Measurements from ENCODE around the gene ARSD.
"Not testable (repeated sequence)": the region's sequence is repeated elsewhere in the genome, so short reads cannot be mapped to it uniquely, and the experiment has no call there.

ARSD gene

DNA sequence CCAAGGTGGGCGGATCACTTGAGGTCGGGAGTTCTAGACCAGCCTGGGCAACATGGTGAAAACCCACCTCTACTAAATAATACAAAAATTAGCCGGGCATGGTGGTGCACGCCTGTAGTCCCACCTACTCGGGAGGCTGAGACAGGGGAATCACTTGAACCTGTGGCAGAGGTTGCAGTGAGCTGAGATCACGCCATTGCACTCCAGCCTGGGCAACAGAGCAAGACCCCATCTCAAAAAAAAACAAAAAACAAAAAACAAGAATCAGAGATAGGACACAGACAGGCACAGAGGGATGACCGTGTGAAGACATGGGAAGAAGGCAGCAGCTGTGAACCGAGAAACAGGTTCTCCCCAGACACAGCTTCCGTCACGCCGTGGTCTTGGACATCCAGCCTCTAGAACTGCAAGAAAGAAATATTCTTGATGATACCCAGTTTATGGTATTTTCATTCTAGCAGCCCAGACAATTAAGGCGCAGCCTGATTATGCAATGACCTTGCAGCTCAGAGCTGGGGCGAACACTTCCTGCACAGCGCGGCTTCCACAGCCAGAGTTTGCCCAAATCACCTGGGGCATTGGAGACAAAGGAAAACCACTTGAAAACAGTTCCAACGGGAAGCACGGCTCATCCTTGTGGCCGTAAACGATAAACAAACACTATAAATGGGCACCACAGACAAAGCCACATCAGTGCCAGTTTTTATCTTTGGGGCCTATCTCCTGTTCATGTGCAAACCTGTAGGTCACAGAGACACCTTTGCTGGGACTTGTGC is 4.2 kb upstream of the ARSD start:
- no peak for DNase-seq

DNA sequence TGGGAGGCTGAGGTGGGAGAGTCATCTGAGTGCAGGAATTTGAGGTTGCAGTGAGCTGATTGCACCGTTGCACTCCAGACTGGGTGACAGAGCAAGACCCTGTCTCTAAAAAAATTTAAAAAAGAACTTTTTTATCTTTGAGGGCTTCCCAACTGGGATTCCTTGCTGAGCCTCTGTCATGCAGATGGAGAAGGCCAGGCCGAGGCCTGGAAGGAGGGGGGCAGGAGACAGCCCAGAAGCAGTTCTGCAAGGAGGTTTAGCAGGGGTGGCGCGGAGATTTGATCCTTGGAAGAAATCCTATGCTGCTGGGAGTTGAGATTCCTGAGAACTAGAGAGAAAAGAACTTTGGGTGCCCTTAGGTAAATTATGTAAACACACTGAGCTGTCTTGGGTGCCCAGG is 2.5 kb upstream of the ARSD start:
- no peak for DNase-seq

DNA sequence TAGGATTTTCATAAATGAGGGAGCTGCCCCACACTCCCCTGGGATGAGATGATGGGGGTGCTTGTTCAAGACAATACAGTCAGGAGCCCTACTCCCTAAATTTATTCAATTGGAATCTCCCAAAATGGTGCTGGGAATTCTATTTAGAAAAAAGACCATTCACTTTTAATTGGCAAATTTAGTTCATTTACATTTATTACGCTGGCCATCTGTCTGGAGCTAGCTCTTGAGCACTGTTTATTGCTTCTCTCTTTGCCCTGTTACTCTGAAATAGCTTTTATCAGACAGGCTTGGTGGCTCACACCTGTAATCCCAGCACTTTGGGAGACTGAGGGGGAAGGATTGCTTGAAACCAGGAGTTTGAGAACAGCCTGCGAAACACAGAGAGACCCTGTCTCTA is 2.0 kb upstream of the ARSD start:
- no peak for DNase-seq

DNA sequence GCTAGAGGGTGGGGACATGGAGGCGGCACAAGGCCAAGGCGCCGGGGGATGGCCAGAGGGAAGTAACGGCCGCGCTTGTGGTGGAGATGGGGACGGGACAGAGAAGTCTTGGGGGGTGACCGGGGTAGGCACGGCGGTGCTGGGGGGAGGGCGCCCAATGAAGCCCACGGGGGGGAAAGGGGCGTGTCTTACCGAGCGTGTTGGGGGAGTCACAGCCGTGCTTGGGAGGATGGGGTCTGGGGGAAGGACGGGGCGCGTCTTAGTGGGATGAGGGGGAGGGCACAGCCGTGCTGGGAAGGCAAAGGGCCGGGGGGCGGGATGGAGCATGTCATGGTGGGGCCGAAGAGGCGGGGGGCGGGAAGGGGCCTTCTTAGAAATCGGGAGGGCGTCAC is 952 bp downstream of the ARSD start:
- DNase-seq: no peak

DNA sequence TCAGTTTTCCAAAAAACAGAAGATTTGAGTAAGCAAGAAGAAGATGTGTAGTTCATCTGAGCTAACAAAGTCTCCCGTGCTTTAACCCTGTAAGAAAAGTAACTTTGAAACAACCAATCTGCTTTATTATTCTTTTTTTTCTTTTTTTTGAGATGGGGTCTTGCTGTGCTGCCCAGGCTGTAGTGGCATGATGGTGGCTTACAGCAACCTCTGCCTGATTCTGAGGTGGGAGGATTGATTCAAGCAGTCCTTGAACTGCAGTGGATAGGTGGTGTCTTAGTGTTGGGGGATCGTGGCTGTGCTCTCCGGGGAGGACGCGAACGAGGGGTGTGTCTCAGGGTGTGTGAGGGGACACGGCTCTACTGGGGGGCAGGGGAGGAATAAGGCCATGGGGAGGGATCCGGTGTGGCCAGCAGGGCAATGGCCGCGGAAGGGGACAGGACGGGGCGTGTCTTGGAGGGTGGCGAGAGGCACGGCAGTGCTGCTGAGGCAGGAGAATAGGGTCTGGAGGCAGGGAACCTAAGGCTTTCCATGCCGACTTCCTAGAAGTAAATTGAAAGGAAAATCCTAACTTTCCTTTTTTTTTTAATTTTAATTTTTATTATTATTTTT is 2.4 kb downstream of the ARSD start:
- no peak for DNase-seq

DNA sequence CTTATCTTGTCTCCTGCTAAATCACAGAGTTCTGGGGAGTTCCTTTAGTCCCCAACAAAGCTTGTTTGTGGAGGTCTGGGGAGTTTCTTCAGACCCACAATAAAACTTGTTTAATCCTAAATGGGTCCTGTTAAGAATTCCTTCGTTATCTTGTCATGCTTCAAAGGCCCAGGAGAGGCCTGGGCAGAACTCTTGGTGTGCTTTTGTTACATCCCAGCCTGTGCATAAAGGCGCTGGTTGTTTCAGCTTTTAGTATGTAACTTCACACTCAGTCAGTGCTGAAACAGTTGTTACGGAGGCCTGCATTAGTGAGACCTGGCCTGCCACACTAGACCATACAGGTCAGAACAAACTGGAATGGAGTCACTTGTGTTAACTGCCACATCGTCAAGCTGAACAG is 2.9 kb downstream of the ARSD start:
- DNase-seq: not testable (repeated sequence)

DNA sequence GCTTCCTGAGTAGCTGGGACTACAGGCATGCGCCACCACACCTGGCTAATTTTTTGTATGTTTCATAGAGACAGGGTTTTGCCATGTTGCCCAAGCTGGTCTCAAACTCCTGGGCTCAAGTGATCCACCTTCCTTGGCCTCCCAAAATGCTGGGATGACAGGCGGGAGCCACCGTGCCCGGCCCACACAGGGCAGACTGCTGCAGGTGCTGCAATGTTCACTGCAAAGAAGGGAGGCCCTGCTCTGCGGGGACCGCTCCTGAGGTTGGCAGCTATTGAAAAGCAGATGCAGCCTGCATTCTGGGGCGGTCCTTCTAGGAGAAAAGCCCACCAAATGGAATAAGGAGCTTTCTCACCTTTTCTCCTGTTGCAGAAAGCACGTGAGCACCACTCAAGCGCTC is 5.0 kb downstream of the ARSD start:
- DNase-seq: no peak

DNA sequence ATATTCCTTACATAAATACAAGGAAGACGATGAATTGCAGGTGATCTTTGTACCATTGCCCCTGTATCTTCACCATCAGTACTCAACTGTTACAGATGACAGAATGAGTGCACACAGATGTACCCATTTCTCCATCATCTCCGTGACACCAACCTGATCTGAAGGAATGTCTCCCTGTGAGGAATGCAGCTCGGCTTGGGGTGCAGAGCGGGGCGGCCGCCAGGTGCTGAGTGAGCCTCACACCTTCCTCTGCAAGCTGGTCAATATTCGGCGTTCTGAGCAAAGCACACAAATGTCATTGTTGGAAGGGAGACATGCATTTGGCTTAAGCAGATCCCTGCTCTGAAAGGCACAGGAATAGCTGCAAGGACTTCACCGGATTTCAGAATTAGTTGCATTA is 7.4 kb downstream of the ARSD start:
- DNase-seq: no peak

DNA sequence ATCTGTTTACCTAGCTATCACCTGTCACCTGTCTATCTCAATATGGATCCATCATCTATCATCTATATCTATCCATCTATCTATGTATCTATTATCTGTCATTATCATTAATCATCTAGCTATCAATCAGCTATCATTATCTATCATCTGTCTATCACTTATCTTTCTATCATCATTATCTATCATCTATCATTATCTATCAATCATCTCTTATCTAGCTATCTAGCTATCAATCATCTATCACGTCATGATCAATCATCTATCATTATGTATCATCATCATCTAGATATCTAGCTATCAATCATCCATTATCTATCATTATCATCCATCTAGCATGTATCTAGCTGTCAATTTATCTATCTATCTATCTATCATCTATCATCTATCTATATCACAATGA is 7.9 kb downstream of the ARSD start:
- DNase-seq: no peak

DNA sequence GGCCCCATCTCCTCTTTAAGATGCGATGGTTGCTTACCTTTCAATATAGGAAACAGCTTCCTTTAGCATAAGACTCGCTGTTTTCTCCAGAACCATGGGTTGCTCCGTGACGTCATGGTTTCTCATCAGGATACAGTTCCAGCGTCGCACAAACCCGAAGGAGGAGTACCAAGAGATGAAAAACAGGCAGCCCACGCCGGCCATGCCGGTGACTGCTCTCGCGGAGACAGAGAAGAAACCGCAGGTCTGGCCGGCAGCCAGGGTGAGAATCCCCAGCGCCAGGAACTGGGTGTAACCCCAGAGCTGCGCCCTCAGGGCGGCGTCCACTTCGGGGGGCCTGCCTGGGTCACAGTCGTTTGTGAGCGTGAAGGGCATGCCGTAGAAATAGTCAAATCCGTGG is 11.4 kb downstream of the ARSD start:
- no peak for DNase-seq

DNA sequence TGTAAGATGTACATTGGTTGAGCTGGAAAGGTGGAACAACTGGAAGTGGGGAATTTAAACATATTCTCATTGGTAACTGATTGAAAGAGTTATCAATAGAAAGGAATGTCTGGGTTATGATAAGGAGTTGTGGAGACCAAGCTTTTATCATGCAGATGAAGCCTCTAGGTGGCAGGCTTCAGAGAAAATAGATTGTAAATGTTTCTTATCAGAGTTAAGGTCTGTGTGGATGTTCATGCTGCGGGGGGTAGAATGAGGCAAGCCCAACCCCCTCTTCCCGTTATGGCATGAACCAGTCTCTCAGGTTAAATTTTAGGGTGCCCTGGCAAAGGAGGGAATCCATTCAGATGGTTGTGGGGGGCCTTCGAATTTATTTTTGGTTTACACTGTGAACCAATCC is 16.0 kb downstream of the ARSD start:
- no peak for DNase-seq

DNA sequence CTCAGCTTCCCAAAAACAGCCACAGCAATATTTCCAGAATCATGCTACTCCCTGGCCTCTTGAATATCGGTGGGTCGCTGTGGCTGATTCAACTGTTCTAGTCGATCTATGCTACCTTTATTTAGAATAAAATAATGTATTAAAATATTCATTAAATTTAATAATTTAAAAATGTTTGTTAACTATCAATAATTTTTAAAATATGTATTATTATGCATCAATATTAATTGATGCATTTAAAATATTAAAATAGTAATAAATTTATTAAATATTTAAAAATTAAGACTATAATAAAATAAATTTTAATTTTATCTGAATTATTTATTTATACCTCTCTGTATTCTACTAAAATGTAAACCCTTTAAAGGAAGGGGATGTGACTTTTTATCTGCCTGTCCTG is 19.0 kb downstream of the ARSD start:
- DNase-seq: no peak

DNA sequence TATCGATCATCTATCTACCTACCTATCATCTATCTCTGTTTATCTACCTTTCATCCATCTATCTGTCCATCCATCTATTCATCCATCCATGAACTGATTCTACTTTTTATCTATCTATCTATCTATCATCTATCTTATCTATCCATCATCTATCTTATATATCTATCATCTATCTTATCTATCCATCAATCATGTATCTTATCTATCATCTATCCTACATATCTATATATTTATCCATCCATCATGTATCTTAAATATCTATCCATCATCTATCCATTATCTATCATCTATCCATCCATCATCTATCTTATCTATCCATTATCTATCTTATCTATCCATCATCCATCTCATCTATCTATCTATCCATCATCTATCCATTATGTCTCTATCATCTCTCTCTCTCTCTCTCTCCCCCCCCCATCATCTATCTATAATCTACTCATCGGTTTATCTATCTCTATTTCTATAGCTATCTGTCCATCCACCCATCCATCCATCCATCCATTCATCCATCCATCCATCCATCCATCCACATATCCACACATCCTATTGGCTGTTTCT is 20.9 kb downstream of the ARSD start:
- DNase-seq: no peak

DNA sequence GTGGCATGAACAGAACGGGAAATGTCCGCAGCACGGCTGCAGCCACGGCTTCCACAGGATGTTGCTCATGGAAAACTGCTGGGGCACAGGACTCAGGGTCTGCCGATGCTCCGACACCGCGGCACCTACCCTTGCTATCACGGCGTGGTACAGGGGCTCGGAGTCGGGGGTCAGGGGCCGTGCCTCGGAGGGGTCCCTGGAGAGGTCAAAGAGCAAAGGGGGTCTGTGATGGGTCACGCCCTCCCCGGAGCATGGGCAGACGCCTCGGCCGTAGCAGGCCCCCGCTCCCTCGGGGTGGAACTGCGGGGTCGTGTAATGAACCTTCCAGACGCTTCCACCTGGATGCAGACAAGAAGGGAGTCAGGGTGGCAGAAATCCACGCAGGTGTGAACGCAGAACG is 21.8 kb downstream of the ARSD start:
- no peak for DNase-seq

DNA sequence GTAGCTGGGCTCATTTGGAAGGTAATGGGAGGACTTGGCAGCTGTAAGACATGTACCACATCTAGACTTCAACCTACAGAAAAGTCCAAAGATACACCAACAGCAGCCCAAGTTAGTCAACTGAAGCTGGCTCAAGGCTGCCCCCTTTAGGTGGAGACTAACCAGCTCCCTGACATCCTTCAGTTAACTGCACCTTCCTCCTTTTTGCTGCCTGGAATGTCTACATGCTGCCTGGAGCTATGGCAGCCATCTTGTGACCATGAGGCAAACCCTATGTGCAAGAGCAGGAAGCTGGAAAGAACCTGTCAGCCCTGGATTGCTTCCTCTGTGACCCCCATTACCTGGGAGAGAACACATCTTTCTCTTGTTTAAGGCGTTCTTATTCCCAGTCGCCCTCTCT is 25.8 kb downstream of the ARSD start:
- no peak for DNase-seq

DNA sequence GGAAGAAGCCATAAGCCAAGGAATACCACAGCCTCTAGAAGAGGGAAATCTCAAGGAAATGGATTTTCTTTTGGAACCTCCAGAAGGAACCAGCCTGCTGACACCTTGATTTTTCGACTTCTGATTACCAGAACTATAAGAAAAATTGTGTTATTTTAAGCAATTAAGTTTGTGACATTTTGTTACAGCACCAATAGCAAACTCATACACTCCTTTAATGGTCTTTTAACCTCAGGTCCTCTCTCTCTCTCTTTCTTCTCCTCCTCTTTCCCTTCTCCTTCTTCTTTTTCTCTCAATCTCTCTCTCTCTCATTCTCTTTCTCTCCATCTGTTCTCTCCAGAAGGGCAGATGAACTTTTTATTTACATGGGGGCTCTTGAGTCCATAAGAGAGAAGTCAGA is 26.3 kb downstream of the ARSD start:
- DNase-seq: no peak

DNA sequence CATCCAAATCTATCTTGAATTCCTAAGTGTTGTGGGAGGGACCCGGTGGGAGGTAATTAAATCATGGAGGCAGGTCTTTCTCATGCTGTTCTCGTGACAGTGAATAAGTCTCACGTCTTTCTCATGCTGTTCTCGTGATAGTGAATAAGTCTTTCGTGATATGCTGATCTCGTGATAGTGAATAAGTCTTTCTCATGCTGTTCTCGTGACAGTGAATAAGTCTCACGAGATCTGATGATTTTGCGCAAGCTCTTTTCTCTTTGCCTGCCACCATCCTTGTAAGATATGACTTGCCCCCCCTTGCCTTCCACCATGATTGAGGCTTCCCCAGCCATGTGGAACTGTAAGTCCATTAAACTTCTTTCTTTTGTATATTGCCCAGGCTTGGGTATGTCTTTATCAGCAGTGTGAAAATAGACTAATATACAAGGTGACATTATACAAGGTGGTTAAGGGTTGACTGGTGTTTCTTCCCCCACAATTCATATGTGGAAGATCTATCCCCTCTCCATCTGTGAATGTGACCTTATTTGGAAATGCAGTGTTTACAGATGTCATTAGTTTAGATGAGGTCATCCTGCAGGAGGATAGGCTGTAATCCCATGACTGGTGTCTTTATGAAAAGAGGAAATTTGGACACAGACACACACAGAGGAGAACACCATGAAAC is 27.6 kb downstream of the ARSD start:
- DNase-seq: no peak

DNA sequence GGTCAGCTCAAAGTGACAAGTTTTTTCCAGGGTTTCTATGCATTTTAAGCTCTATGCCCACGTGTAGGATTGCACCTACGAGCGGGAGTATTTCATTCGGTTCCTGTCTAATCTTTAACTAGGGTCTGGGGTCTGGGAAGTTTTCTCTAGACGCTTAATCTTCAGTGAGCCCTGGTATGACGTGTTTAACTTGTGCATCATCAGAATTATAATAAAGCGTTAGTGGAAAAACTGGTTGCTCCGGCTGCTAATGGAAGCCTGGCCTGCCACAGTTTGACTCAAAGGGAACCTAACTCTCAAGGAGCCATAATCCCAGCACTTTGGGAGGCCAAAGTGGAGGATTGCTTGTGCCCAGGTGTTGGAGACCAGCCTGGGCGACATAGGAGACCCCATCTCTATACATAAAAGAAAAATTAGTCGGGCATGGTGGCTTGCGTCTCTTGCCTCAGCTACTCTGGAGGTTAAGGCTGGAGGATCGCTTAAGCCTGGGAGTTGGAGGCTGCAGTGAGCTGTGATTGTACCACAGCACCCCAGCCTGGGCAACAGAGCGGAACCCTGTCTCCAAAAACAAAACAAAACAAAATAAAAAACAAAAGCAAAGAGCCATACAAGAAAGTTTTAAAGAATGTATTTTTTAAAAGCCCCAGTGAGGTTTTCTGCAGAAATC is 30.2 kb downstream of the ARSD start:
- no peak for DNase-seq

DNA sequence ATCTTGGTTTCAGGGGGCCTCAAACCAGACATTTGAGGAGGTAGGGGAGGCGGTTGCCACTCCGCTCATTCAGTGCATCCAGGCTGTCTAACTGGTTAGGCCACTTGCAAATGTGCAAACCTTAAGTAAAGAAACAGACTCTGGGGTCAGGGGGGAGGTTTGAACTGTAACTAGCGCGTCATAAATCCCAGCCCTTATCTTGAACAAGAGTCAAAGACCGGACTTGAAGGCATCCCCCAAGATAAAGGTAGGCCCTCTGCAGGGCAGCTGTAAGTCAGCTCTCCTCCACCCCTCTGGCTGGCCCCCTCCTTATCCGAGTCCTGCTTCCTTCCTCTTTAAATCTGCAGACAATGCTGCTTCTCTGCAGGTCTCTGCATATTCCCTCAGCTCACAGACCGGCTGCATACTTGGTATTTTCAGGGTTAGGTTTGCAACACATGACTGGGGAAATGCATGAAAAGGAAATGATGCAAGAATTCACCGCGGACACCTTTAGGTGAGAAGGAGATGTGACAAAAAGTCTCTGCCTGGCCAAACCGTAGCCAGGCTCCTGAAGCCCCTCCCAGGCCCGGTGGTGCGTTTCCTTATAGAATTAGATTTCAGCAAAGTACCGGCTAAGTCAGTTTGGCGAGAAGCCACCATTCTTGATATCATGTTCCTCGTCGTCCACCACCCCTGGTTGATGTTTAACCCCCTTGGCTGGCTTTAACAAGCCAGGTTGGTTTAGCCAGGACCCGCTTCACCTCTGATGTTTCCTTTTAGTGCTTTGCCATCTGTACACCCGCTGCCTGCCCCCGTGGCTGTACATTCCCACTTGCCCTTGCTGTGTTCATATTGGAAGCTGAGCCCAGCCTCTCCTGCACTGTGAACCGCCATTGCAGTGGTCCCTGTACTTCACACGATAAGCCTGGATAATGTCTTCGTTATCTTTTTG is 31.2 kb downstream of the ARSD start:
- DNase-seq: peak; percentile 22

DNA sequence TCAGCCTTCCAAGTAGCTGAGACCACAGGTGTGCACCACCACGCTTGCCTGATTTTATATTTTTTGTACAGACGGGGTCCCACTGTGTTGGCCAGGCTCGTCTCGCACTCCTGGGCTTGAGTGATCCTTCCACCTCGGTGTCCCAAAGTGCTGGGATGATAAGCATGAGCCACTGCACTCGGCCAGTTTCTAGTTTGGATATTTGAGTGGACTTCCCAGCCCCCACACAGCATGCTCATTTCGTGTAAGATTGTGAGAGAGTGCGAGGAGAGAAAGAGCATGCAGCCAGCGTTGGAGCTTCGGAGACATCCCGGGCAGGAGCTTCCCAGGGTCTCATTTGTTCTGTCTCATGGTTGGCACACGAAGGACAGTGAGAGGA is 31.8 kb downstream of the ARSD start:
- DNase-seq: no peak

DNA sequence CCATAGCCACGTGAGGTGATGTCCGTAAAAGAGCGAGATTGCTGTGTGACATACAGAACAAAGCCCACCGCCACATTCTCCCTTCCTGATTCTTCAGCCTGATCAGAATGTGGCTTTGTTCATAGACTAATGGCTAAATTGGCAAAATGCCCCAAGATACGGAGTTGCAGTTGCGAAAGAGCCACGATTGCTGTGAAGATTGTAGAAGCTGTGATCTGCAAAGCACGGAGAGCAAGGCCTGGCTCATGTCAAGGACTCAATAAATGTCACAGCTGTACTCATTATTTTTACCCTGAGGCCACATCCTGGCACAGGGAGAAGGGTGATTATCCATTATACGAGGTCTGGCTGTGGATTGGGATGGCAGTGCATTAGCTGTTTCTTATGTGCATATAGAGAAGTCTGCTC is 34.2 kb downstream of the ARSD start:
- no peak for DNase-seq

DNA sequence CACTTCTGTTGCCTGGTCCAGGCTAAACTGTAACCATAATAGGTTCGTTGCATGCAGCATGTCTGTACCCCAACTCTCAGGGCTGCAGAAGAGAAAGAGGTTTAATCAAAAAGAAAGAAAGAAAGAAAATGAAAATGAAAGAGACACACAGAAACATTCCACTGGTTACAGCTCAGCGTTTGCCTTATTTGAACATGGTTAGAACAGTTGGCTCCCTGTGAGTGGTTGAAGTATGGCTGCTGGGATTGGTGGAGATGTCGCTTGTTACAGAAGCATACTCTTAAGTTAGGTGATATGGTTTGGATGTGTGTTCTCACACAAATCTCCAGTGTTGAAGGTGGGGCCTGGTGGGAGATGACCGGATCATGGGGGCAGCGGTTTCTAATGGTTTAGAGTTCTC is 36.3 kb downstream of the ARSD start:
- DNase-seq: no peak

Measured in CD4-positive, alpha-beta T cell treated with Interleukin-12 subunit alpha and Interleukin-12 subunit beta, for 1 hour (primary cell).